ENCODE results near the gene FAM110A. TPM values are rescaled to one million over a fixed set of nuclear protein-coding genes. Genes with fewer than 3 reads are reported as not detected.

The FAM110A gene
- polyA plus RNA-seq, 2 of the 4 experiments (the other 2 are of a cell fraction), result 3.1 to 4.4 TPM

GRCh38 chr20:871948-872347 is 38.4 kb downstream of the FAM110A start:
- 0% methylated on average over 2 of the region's 2 CpGs for WGBS (ENCODE audit: missing lambda C conversion rate)
- H3K9me3 ChIP-seq, result no peaks in the 10 kb centered on the region
- DNase-seq (ENCODE audit: low read depth in 1 of 2, low spot score in 1 of 2) (no peak), FAIRE-seq (no peak), ATAC-seq (no peak)
- H3K4me3 ChIP-seq, result no peak overlapping the region
- TF ChIP-seq PBX3 (IDR thresholded peaks at IDR 0.05) (no peak), PHF8 (IDR thresholded peaks at IDR 0.05; ENCODE audit: borderline replicate concordance, low read depth) (no peak), USF2 (IDR thresholded peaks at IDR 0.05) (no peak), HOXB13 (CRISPR knock-in tag; IDR thresholded peaks at IDR 0.05; ENCODE audit: low read depth) (no peak), EP300 (IDR thresholded peaks at IDR 0.05) (no peak), RFX5 (IDR thresholded peaks at IDR 0.05) (no peak), HOXA7 (CRISPR knock-in tag; IDR thresholded peaks at IDR 0.05) (no peak), HMGXB4 (CRISPR knock-in tag; IDR thresholded peaks at IDR 0.05; ENCODE audit: borderline replicate concordance) (no peak), KDM5A (IDR thresholded peaks at IDR 0.05) (no peak), RAD21 (conservative IDR thresholded peaks at IDR 0.05 in 1 of 2, IDR thresholded peaks at IDR 0.05 in 1 of 2) (no peak), NFE2L2 (conservative IDR thresholded peaks at IDR 0.05; ENCODE audit: low read length) (no peak), MYC (IDR thresholded peaks at IDR 0.05; ENCODE audit: borderline replicate concordance, low read length) (no peak), JUNB (IDR thresholded peaks at IDR 0.05) (no peak), SREBF2 (IDR thresholded peaks at IDR 0.05) (no peak), KDM1A (IDR thresholded peaks at IDR 0.05; ENCODE audit: low read depth) (no peak)
- POLR2A ChIA-PET, result no interaction called here
- CTCF ChIA-PET, result interaction anchor here (0.6 to 4.9 kb wide), 5 partner anchors 17 to 84 kb away, joined by 3 to 22 read pairs (median 7); no protein-coding TSS in a partner anchor
- no peaks in the 10 kb centered on the region for H3K4me1 ChIP-seq
- no peak overlapping the region for H3K27ac ChIP-seq
- H3K4me2 ChIP-seq, result no peak overlapping the region

GRCh38 chr20:872855-873520 is 39.5 kb downstream of the FAM110A start:
- Histone ChIP-seq H3K4me1 (no peaks in the 10 kb centered on the region), H3K4me2 (no peak overlapping the region), H3K9me3 (no peaks in the 10 kb centered on the region), H3K27ac (no peak overlapping the region), H3K4me3 (no peak overlapping the region)
- ChIA-PET CTCF (interaction anchor here (0.7 to 4.9 kb wide), 5 partner anchors 9 to 485 kb away, joined by 3 to 22 read pairs (median 4); no protein-coding TSS in a partner anchor), POLR2A (no interaction called here)
- DNase-seq (ENCODE audit: low read depth in 1 of 2, low spot score in 1 of 2) (no peak), ATAC-seq (peak in 1 of 2 experiments; percentile 12; a peak in 2 of 6 replicates), FAIRE-seq (no peak)
- WGBS (ENCODE audit: missing lambda C conversion rate), result 52% methylated on average over 20 of the region's 20 CpGs
- TF ChIP-seq FOSB (CRISPR knock-in tag; IDR thresholded peaks at IDR 0.05), result no peak
- no peak for TF ChIP-seq ZFP36 (IDR thresholded peaks at IDR 0.05; ENCODE audit: borderline replicate concordance, partially characterized antibody)
- TF ChIP-seq MAFK (IDR thresholded peaks at IDR 0.05; ENCODE audit: partially characterized antibody), result no peak
- no peak for TF ChIP-seq EP300 (IDR thresholded peaks at IDR 0.05)
- TF ChIP-seq ESRRA (IDR thresholded peaks at IDR 0.05; ENCODE audit: borderline replicate concordance, low read length), result no peak
- TF ChIP-seq HOXB5 (CRISPR knock-in tag; IDR thresholded peaks at IDR 0.05), result no peak
- no peak for TF ChIP-seq NFE2L2 (conservative IDR thresholded peaks at IDR 0.05; ENCODE audit: low read length)
- TF ChIP-seq RNF2 (IDR thresholded peaks at IDR 0.05; ENCODE audit: borderline replicate concordance, low read depth), result no peak
- no peak for TF ChIP-seq REST (IDR thresholded peaks at IDR 0.05)
- no peak for TF ChIP-seq CBX8 (IDR thresholded peaks at IDR 0.05)
